ENCODE results near the gene SLFN14. TPM values are rescaled to one million over a fixed set of nuclear protein-coding genes. Genes with fewer than 3 reads are reported as not detected.

SLFN14 gene
- total RNA-seq, 2 donors from 2014 or later, result not detected

GRCh38 chr17:35578197-35578928 is 17.7 kb upstream of the SLFN14 start, which contains the start of gene PEX12:
Gene PEX12 (minus strand): TSS chr17:35578571. CDS start chr17:35578021, 550 bp downstream.
- DNase-seq (peak; percentile 86 to 92 (median 90)), ATAC-seq (peak; percentile 97)
- no peaks in the 10 kb centered on the region for H3K36me3 ChIP-seq (replicated peaks in 1 of 2; ENCODE audit: insufficient read depth in 1 of 2, low read depth in 2 of 2)
- intact Hi-C loops (cut with DNase I), result no loop called here
- peak within 1 kb of the TSS; percentile 76 to 91 (median 81) for H3K27ac ChIP-seq
- 0% methylated on average over 24 to 45 of the region's 45 CpGs for WGBS, 2 donors
- H3K9me3 ChIP-seq, result no peaks in the 10 kb centered on the region
- no peaks in the 10 kb centered on the region for H3K27me3 ChIP-seq
- H3K4me1 ChIP-seq, result peaks cover 22% of the 10 kb centered on the region
- peak in 2 of 7 experiments; percentile 9 to 13 for TF ChIP-seq CTCF (IDR thresholded peaks at IDR 0.05)
- TF ChIP-seq POLR2A (IDR thresholded peaks at IDR 0.05), result peak; percentile 74 to 93 (median 90)
- H3K4me3 ChIP-seq, result peak within 1 kb of the TSS; percentile 39 to 63

GRCh38 chr17:35577830-35578196 is 17.2 kb upstream of the SLFN14 start:
- peak; percentile 28 for ATAC-seq
- WGBS, 2 donors, result 2 to 3% methylated on average over 8 of the region's 8 CpGs
- peak overlapping the region; percentile 76 to 91 (median 81) for H3K27ac ChIP-seq

GRCh38 chr17:35575759-35576158 is 15.1 kb upstream of the SLFN14 start:
- H3K36me3 ChIP-seq (replicated peaks in 1 of 2; ENCODE audit: insufficient read depth in 1 of 2, low read depth in 2 of 2), result no peaks in the 10 kb centered on the region
- no peak overlapping the region for H3K27ac ChIP-seq
- 86 to 97% methylated on average over 3 of the region's 3 CpGs for WGBS, 2 donors
- no peaks in the 10 kb centered on the region for H3K27me3 ChIP-seq
- no peak for ATAC-seq
- no peak for TF ChIP-seq CTCF (IDR thresholded peaks at IDR 0.05)
- TF ChIP-seq POLR2A (IDR thresholded peaks at IDR 0.05), result no peak
- intact Hi-C loops (cut with DNase I), result no loop called here
- DNase-seq, result no peak
- H3K9me3 ChIP-seq, result no peaks in the 10 kb centered on the region
- H3K4me3 ChIP-seq, result no peak overlapping the region
- peaks cover 22% of the 10 kb centered on the region for H3K4me1 ChIP-seq

More at GRCh38 chr17:35577830-35578196, 17.2 kb upstream of the SLFN14 start:
- intact Hi-C loops (cut with DNase I), result no loop called here
- H3K36me3 ChIP-seq (replicated peaks in 1 of 2; ENCODE audit: insufficient read depth in 1 of 2, low read depth in 2 of 2), result no peaks in the 10 kb centered on the region
- H3K9me3 ChIP-seq, result no peaks in the 10 kb centered on the region
- peak overlapping the region; percentile 39 to 63 for H3K4me3 ChIP-seq
- peaks cover 22% of the 10 kb centered on the region for H3K4me1 ChIP-seq
- TF ChIP-seq POLR2A (IDR thresholded peaks at IDR 0.05), result no peak
- H3K27me3 ChIP-seq, result no peaks in the 10 kb centered on the region
- peak in 3 of 4 donors; percentile 11 to 25 (median 19) for DNase-seq

- intact Hi-C loops (cut with DNase I), result no loop called here
- peaks cover 21% of the 10 kb centered on the region for H3K4me1 ChIP-seq
- ATAC-seq, result no peak
- 45 to 61% methylated on average over 2 of the region's 2 CpGs for WGBS, 2 donors
- no peak overlapping the region for H3K27ac ChIP-seq
- no peak overlapping the region for H3K4me3 ChIP-seq
- no peak for DNase-seq
- H3K27me3 ChIP-seq, result no peaks in the 10 kb centered on the region
- no peaks in the 10 kb centered on the region for H3K36me3 ChIP-seq (replicated peaks in 1 of 2; ENCODE audit: insufficient read depth in 1 of 2, low read depth in 2 of 2)
- TF ChIP-seq POLR2A (IDR thresholded peaks at IDR 0.05) (no peak), CTCF (IDR thresholded peaks at IDR 0.05) (no peak)
- no peaks in the 10 kb centered on the region for H3K9me3 ChIP-seq
Observed at GRCh38 chr17:35569405-35569804, 8.8 kb upstream of the SLFN14 start.

- 15 to 21% methylated on average over 15 of the region's 15 CpGs for WGBS, 2 donors
Observed at GRCh38 chr17:35568561-35568960, 7.9 kb upstream of the SLFN14 start.

More at GRCh38 chr17:35568561-35568960, 7.9 kb upstream of the SLFN14 start:
- Histone ChIP-seq H3K4me1 (peaks cover 21% of the 10 kb centered on the region), H3K27me3 (no peaks in the 10 kb centered on the region), H3K27ac (peak overlapping the region in 3 of 4 donors; percentile 56 to 82 (median 78)), H3K36me3 (replicated peaks in 1 of 2; ENCODE audit: insufficient read depth in 1 of 2, low read depth in 2 of 2) (no peaks in the 10 kb centered on the region), H3K4me3 (peak overlapping the region in 1 of 2 donors; percentile 35), H3K9me3 (no peaks in the 10 kb centered on the region)
- ATAC-seq (no peak), DNase-seq (peak in 3 of 4 donors; percentile 20 to 25 (median 23))
- intact Hi-C loops (cut with DNase I), result no loop called here
- TF ChIP-seq CTCF (IDR thresholded peaks at IDR 0.05), result no peak
- TF ChIP-seq POLR2A (IDR thresholded peaks at IDR 0.05), result no peak
